H9 (cell line): Measurements from ENCODE around the gene SETBP1. TPM values are rescaled to one million over a fixed set of nuclear protein-coding genes. Genes with fewer than 3 reads are reported as not detected.

Source experiments
- DNase-seq: peaks from one replicate; pipeline ENCODE4 v3.0.0-alpha.2; 2017
- H2AFZ ChIP-seq: one replicate; pipeline ENCODE4 v1.6.1; 2013; ENCODE audit warnings: mild to moderate bottlenecking, low read length, control low read depth, moderate library complexity
- H2AK5ac ChIP-seq: 2 replicates; pipeline ENCODE4 v1.6.1; 2013; ENCODE audit warnings: low read length, control low read depth, mixed read lengths; ENCODE audit not compliant: insufficient read length
- H2BK120ac ChIP-seq: one replicate; pipeline ENCODE4 v1.6.1; 2013; ENCODE audit warnings: low read depth, mild to moderate bottlenecking, low read length, control low read depth, inconsistent platforms; ENCODE audit not compliant: poor library complexity, severe bottlenecking
- H2BK12ac ChIP-seq: 2 replicates; pipeline ENCODE4 v1.6.1; 2013; ENCODE audit warnings: low read length, control low read depth, mixed read lengths, low read depth; ENCODE audit not compliant: insufficient read length
- H2BK15ac ChIP-seq: 2 replicates; pipeline ENCODE4 v1.6.1; 2013; ENCODE audit warnings: low read depth, low read length, control low read depth
- H2BK20ac ChIP-seq: one replicate; pipeline ENCODE4 v1.6.1; 2013; ENCODE audit warnings: low read depth, mild to moderate bottlenecking, low read length, control low read depth, inconsistent platforms; ENCODE audit not compliant: poor library complexity, severe bottlenecking
- H2BK5ac ChIP-seq: 2 replicates; pipeline ENCODE4 v1.6.1; 2013; ENCODE audit warnings: low read length, control low read depth, mixed read lengths; ENCODE audit not compliant: insufficient read length
- H3K14ac ChIP-seq: 2 replicates; pipeline ENCODE4 v1.6.1; 2013; ENCODE audit warnings: low read length, control low read depth; ENCODE audit not compliant: insufficient read depth
- H3K18ac ChIP-seq: 2 replicates; pipeline ENCODE4 v1.6.1; 2013; ENCODE audit warnings: low read depth, mild to moderate bottlenecking, mixed read lengths, low read length, control low read depth; ENCODE audit not compliant: insufficient read length
- H3K23ac ChIP-seq: 2 replicates; pipeline ENCODE4 v1.6.1; 2013; ENCODE audit warnings: low read length, control low read depth, mixed read lengths, low read depth; ENCODE audit not compliant: insufficient read length
- H3K23me2 ChIP-seq: 2 replicates; pipeline ENCODE4 v1.6.1; 2013; ENCODE audit warnings: low read depth, mild to moderate bottlenecking, mixed read lengths, low read length, control low read depth; ENCODE audit not compliant: insufficient read length, poor library complexity, severe bottlenecking
- H3K27ac ChIP-seq: 2 replicates; pipeline ENCODE4 v1.5.1; 2013; ENCODE audit warnings: low read length, control low read depth, mixed read lengths, low read depth; ENCODE audit not compliant: insufficient read length
- H3K27me3 ChIP-seq: 2 replicates; pipeline ENCODE4 v1.6.1; 2013; ENCODE audit warnings: low read length, control low read depth, inconsistent platforms; ENCODE audit not compliant: insufficient read depth
- H3K4ac ChIP-seq: 2 replicates; pipeline ENCODE4 v1.6.1; 2013; ENCODE audit warnings: low read depth, mild to moderate bottlenecking, control low read depth, inconsistent platforms, low read length, moderate library complexity
- H3K4me1 ChIP-seq: 2 replicates; pipeline ENCODE4 v1.6.1; 2013; ENCODE audit warnings: low read length, control low read depth, inconsistent platforms; ENCODE audit not compliant: insufficient read depth
- H3K4me2 ChIP-seq: 2 replicates; pipeline ENCODE4 v1.6.1; 2013; ENCODE audit warnings: low read length, control low read depth, mixed read lengths; ENCODE audit not compliant: insufficient read length, insufficient read depth
- H3K56ac ChIP-seq: 2 replicates; pipeline ENCODE4 v1.6.1; 2013; ENCODE audit warnings: low read depth, mild to moderate bottlenecking, mixed read lengths, low read length, control low read depth; ENCODE audit not compliant: insufficient read length
- H3K79me1 ChIP-seq: 2 replicates; pipeline ENCODE4 v1.6.1; 2013; ENCODE audit warnings: low read depth, mild to moderate bottlenecking, moderate library complexity, low read length, control low read depth, inconsistent platforms; ENCODE audit not compliant: insufficient read depth, poor library complexity, severe bottlenecking
- H3K79me2 ChIP-seq: 2 replicates; pipeline ENCODE4 v1.6.1; 2013; ENCODE audit warnings: low read length, control low read depth, inconsistent platforms; ENCODE audit not compliant: insufficient read depth
- H3K9ac ChIP-seq: 2 replicates; pipeline ENCODE4 v1.6.1; 2013; ENCODE audit warnings: low read length, control low read depth, mixed read lengths; ENCODE audit not compliant: insufficient read length; ENCODE audit errors: extremely low read depth
- H3K9me3 ChIP-seq: one replicate; pipeline ENCODE4 v1.6.1; 2013; ENCODE audit warnings: low read depth, low read length, inconsistent platforms; ENCODE audit not compliant: control insufficient read depth
- H3T11ph ChIP-seq: one replicate; pipeline ENCODE4 v1.6.1; 2013; ENCODE audit warnings: mild to moderate bottlenecking, low read length, control low read depth, inconsistent platforms
- H4K20me1 ChIP-seq: one replicate; pipeline ENCODE4 v1.6.1; 2013; ENCODE audit not compliant: control insufficient read depth, insufficient read length, insufficient read depth
- H4K5ac ChIP-seq: 2 replicates; pipeline ENCODE4 v1.6.1; 2013; ENCODE audit warnings: low read depth, mild to moderate bottlenecking, mixed read lengths, low read length, control low read depth; ENCODE audit not compliant: insufficient read length
- H4K8ac ChIP-seq: replicated peaks from 2 replicates; pipeline ENCODE4 v1.6.1; 2013; ENCODE audit warnings: low read length, control low read depth, mixed read lengths, low read depth; ENCODE audit not compliant: insufficient read length
- H4K91ac ChIP-seq: 2 replicates; pipeline ENCODE4 v1.6.1; 2013; ENCODE audit warnings: low read depth, mild to moderate bottlenecking, moderate library complexity, mixed read lengths, low read length, control low read depth; ENCODE audit not compliant: insufficient read length
- H3K27ac Mint-ChIP-seq, 3 experiments: 2 replicates in 2 of 3; 3 replicates in 1 of 3; pipeline ENCODE4 v1.8.0; 2020 to 2021; ENCODE audit warnings: mixed read lengths in 3 of 3, mild to moderate bottlenecking in 1 of 3, moderate library complexity in 1 of 3
- H3K27me3 Mint-ChIP-seq: 2 replicates; pipeline ENCODE4 v1.8.0; 2021; ENCODE audit warnings: low read depth, mild to moderate bottlenecking, moderate library complexity, mixed read lengths
- H3K36me3 Mint-ChIP-seq, 3 experiments: 2 replicates in 2 of 3; 3 replicates in 1 of 3; pipeline ENCODE4 v1.8.0; 2020 to 2021; ENCODE audit warnings: low read depth in 3 of 3, mixed read lengths in 3 of 3; ENCODE audit not compliant: insufficient read depth in 1 of 3
- H3K4me1 Mint-ChIP-seq, 2 experiments: 2 replicates each; pipeline ENCODE4 v1.8.0; 2020; ENCODE audit warnings: mixed read lengths in 2 of 2
- H3K4me3 Mint-ChIP-seq, 2 experiments: 2 replicates in 1 of 2; 3 replicates in 1 of 2; pipeline ENCODE4 v1.8.0; 2020 to 2021; ENCODE audit warnings: mild to moderate bottlenecking in 2 of 2, mixed read lengths in 2 of 2, moderate library complexity in 1 of 2
- H3K9me3 Mint-ChIP-seq, 2 experiments: 2 replicates in 1 of 2; 3 replicates in 1 of 2; pipeline ENCODE4 v1.8.0; 2020; ENCODE audit warnings: mild to moderate bottlenecking in 2 of 2, mixed read lengths in 2 of 2, moderate library complexity in 1 of 2
- CTCF ChIP-seq: fragments of 200-600 bp; sonication (generic); conservative IDR thresholded peaks from 3 replicates; pipeline ENCODE4 v1.8.0; 2021; ENCODE audit warnings: antibody characterized with exemption, mild to moderate bottlenecking
- WGBS: extraction: QIAGEN DNeasy Blood & Tissue Kit; methylation state at CpG from one replicate; pipeline ENCODE4 v1.1.7; 2013; ENCODE audit warnings: missing lambda C conversion rate, low lambda C conversion rate, mixed read lengths; ENCODE audit not compliant: insufficient read length; ENCODE audit errors: extremely low coverage; 5-methylcytosine and 5-hydroxymethylcytosine counted together
- total RNA-seq: library from RNA; stranded (reverse); gene quantifications from 2 replicates; pipeline ENCODE4 v1.2.1, GENCODE V29; 2021

Gene SETBP1
- total RNA-seq, 1 experiment from 2014 or later, result 4.6 TPM

GRCh38 chr18:45007531-45007930 lies 326.8 kb downstream of the SETBP1 start:
- Histone ChIP-seq H3K27ac (no peak overlapping the region), H2BK20ac (no peak overlapping the region), H2BK12ac (no peak overlapping the region), H3K79me1 (no peaks in the 10 kb centered on the region), H3K79me2 (no peaks in the 10 kb centered on the region), H2BK120ac (no peak overlapping the region), H3K23ac (no peak overlapping the region), H3K18ac (no peak overlapping the region), H4K20me1 (no peaks in the 10 kb centered on the region), H2BK5ac (no peak overlapping the region), H3K23me2 (no peaks in the 10 kb centered on the region), H3K56ac (no peak overlapping the region), H3K4ac (no peak overlapping the region), H2AK5ac (no peak overlapping the region), H3T11ph (no peak overlapping the region), H4K5ac (no peak overlapping the region), H3K4me1 (no peaks in the 10 kb centered on the region; the same call in 1 of the 2 replicates), H3K4me2 (no peak overlapping the region), H2BK15ac (no peak overlapping the region), H2AFZ (no peak overlapping the region), H4K91ac (no peak overlapping the region), H4K8ac (no peak overlapping the region), H3K9me3 (no peaks in the 10 kb centered on the region), H3K27me3 (no peaks in the 10 kb centered on the region), H3K14ac (no peak overlapping the region), H3K9ac (no peak overlapping the region)
- Mint-ChIP-seq H3K27ac (no peak overlapping the region), H3K36me3 (no peaks in the 10 kb centered on the region), H3K27me3 (no peaks in the 10 kb centered on the region), H3K9me3 (peaks cover 0 to 3% of the 10 kb centered on the region in 2 experiments; a peak in 2 of 5 replicates), H3K4me3 (no peak overlapping the region), H3K4me1 (peaks cover 14 to 20% of the 10 kb centered on the region in 2 experiments)
- WGBS, result no CpG with 5 or more reads among the region's 2 CpGs
- DNase-seq, result no peak
- no peak for TF ChIP-seq CTCF
